Astrocyte (in vitro differentiated cells and primary cell): ENCODE data around the gene GNG12. TPM values are rescaled to one million over a fixed set of nuclear protein-coding genes. Genes with fewer than 3 reads are reported as not detected.
A peak's percentile ranks its signal among the peaks of the same experiment; 100 is the strongest.

Source experiments
- DNase-seq: peaks from one replicate; pipeline ENCODE4 v3.0.0-alpha.2; 2010; ENCODE audit warnings: low read depth
- FAIRE-seq: peaks from 2 replicates; lab custom pipeline; 2011; peaks lifted over from hg19 to GRCh38; lab: Jason Lieb, UNC
- H2AFZ ChIP-seq: 2 replicates; pipeline ENCODE4 v1.6.0; 2012; ENCODE audit warnings: low read depth, low read length, inconsistent platforms
- H3K27ac ChIP-seq: 2 replicates; pipeline ENCODE4 v1.5.1; 2011; ENCODE audit warnings: low read depth, low read length, inconsistent platforms
- H3K27me3 ChIP-seq: 2 replicates; pipeline ENCODE4 v1.6.0; 2011; ENCODE audit warnings: low read length, inconsistent platforms; ENCODE audit not compliant: insufficient read depth
- H3K36me3 ChIP-seq: 2 replicates; pipeline ENCODE4 v1.5.1; 2011; ENCODE audit warnings: low read length, inconsistent platforms; ENCODE audit not compliant: insufficient read depth
- H3K4me1 ChIP-seq: 2 replicates; pipeline ENCODE4 v1.5.1; 2011; ENCODE audit warnings: low read length, inconsistent platforms; ENCODE audit not compliant: insufficient read depth
- H3K4me2 ChIP-seq: 2 replicates; pipeline ENCODE4 v1.6.0; 2012; ENCODE audit warnings: low read length, inconsistent platforms
- H3K4me3 ChIP-seq: 2 replicates; pipeline ENCODE4 v1.5.1; 2011; ENCODE audit warnings: low read depth, mild to moderate bottlenecking, low read length, inconsistent platforms; ENCODE audit not compliant: insufficient read depth
- H3K79me2 ChIP-seq: 2 replicates; pipeline ENCODE4 v1.6.0; 2012; ENCODE audit warnings: mild to moderate bottlenecking, low read length, inconsistent platforms; ENCODE audit not compliant: insufficient read depth
- H3K9ac ChIP-seq: 2 replicates; pipeline ENCODE4 v1.6.0; 2012; ENCODE audit warnings: mild to moderate bottlenecking, low read length, inconsistent platforms
- H3K9me3 ChIP-seq: 2 replicates; pipeline ENCODE4 v1.5.1; 2012; ENCODE audit warnings: low read depth, mild to moderate bottlenecking, low read length, inconsistent platforms; ENCODE audit not compliant: insufficient read depth
- H4K20me1 ChIP-seq: 2 replicates; pipeline ENCODE4 v1.6.0; 2012; ENCODE audit warnings: low read length, inconsistent platforms; ENCODE audit not compliant: insufficient read depth
- H3K27ac Mint-ChIP-seq: one replicate; pipeline ENCODE4 v1.8.0; 2021; ENCODE audit warnings: mild to moderate bottlenecking, mixed read lengths; ENCODE audit not compliant: unreplicated experiment
- H3K27me3 Mint-ChIP-seq: one replicate; pipeline ENCODE4 v1.8.0; 2021; ENCODE audit warnings: low read depth, mixed read lengths; ENCODE audit not compliant: unreplicated experiment
- H3K36me3 Mint-ChIP-seq: one replicate; pipeline ENCODE4 v1.8.0; 2021; ENCODE audit warnings: low read depth, mixed read lengths; ENCODE audit not compliant: unreplicated experiment
- H3K4me1 Mint-ChIP-seq: one replicate; pipeline ENCODE4 v1.8.0; 2021; ENCODE audit warnings: low read depth, mixed read lengths; ENCODE audit not compliant: unreplicated experiment
- H3K4me3 Mint-ChIP-seq: one replicate; pipeline ENCODE4 v1.8.0; 2021; ENCODE audit warnings: mild to moderate bottlenecking, moderate library complexity, mixed read lengths; ENCODE audit not compliant: unreplicated experiment
- H3K9me3 Mint-ChIP-seq: one replicate; pipeline ENCODE4 v1.8.0; 2021; ENCODE audit warnings: mild to moderate bottlenecking, mixed read lengths; ENCODE audit not compliant: unreplicated experiment
- CTCF ChIP-seq: IDR thresholded peaks from 2 replicates; pipeline ENCODE4 v1.5.1; 2011; ENCODE audit warnings: low read depth, mild to moderate bottlenecking, inconsistent platforms, low read length, moderate library complexity; ENCODE audit not compliant: insufficient read depth
- EZH2 ChIP-seq: IDR thresholded peaks from 2 replicates; pipeline ENCODE4 v1.6.1; 2012; ENCODE audit warnings: mild to moderate bottlenecking, low read length, inconsistent platforms; ENCODE audit not compliant: insufficient read depth
- total RNA-seq: library from RNA; stranded (reverse); gene quantifications from 2 replicates; pipeline ENCODE4 v1.2.1, GENCODE V29; 2021

The GNG12 gene
- total RNA-seq, 1 donor from 2014 or later, result 101 TPM

DNA sequence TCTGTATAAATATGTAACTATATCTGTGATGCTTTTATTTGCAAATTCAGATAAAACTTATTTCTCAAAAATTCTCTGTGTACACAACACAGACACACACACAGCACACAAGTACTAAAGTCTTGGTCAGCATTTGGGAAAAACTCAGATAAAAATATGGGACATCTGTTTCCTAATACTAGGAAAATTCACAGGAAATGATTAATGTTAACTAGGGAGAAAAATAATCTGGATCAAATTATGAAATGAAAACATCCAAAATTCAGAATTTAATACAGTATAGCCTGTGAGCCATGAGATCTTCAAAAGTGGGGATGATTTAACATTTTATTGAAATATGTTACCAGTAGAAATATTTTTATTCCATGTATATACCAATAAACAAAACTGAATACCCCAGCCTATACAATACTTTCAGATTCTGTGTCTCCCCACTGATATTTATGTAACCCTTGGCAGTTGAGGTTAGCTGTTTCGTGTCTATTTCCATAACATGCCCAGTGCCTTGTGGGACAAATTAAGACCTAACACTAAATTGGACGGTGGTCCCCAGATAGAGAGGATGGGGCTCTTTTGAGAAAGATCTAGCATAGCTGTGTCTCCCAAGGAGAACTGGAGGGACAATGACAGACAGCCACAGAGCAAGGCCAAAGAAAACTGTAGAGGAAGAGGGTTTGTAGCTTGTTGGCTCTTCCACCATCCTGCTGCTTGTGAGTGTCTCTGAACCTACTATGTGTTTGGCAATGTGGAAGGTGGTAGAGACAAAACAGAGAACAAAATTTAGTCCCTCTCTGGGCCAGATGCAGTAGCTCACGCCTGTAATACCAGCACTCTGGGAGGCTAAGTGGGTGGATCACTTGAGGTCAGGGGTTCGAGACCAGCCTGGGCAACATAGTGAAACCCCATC, 47.2 kb downstream of the GNG12 start:
- Mint-ChIP-seq H3K4me3 (no peak overlapping the region), H3K9me3 (no peaks in the 10 kb centered on the region), H3K27me3 (no peaks in the 10 kb centered on the region), H3K36me3 (peaks cover 2% of the 10 kb centered on the region), H3K27ac (no peak overlapping the region), H3K4me1 (peaks cover 13% of the 10 kb centered on the region)
- no peak for FAIRE-seq
- Histone ChIP-seq H3K27me3 (no peaks in the 10 kb centered on the region), H3K36me3 (no peaks in the 10 kb centered on the region), H3K9me3 (no peaks in the 10 kb centered on the region), H4K20me1 (peaks cover 58% of the 10 kb centered on the region), H3K9ac (no peak overlapping the region), H3K4me1 (peaks cover 23% of the 10 kb centered on the region), H3K4me3 (no peak overlapping the region), H3K79me2 (peaks cover 90% of the 10 kb centered on the region), H3K4me2 (peak overlapping the region; percentile 50), H3K27ac (peak overlapping the region; percentile 6), H2AFZ (no peak overlapping the region)
- TF ChIP-seq EZH2, result no peak
- TF ChIP-seq CTCF, result no peak
- DNase-seq, result no peak

DNA sequence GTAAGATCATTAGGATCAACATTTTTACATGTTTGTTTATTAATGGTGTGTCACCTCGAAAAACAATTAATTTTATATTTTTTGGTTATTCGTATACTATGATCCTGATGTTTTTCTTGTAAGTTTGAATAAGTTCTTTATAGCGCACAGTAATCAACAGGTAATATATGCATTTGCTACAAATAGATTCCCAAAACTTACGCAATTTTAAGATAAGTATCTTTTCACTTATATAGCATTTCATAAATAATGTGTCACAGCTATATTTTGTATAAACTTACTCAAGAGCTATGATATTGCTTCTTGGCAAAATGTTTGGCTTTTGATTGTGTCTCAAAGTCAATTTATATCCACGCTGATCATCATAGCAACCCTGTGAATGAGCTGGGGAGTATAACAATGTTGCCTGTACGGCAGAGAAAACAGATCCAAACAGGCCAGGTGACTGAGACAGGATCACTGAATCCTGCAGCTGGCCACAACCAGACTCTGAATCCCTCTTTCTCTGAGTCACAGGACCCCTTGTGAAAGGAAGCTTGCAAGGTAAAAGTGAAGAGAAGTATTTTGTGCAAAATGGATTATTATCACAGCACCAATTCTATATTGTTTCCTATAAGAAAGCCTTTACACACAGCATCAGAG, 48.6 kb downstream of the GNG12 start:
- peak overlapping the region; percentile 51 for H3K27ac Mint-ChIP-seq
- Histone ChIP-seq H3K4me3 (no peak overlapping the region), H3K79me2 (peaks cover 90% of the 10 kb centered on the region), H3K4me2 (no peak overlapping the region), H3K9me3 (no peaks in the 10 kb centered on the region), H2AFZ (no peak overlapping the region), H4K20me1 (peaks cover 71% of the 10 kb centered on the region), H3K4me1 (peaks cover 20% of the 10 kb centered on the region), H3K36me3 (no peaks in the 10 kb centered on the region), H3K27me3 (no peaks in the 10 kb centered on the region), H3K9ac (no peak overlapping the region), H3K27ac (no peak overlapping the region)
- no peaks in the 10 kb centered on the region for H3K27me3 Mint-ChIP-seq
- FAIRE-seq (no peak), DNase-seq (no peak)
- H3K4me3 Mint-ChIP-seq, result no peak overlapping the region
- H3K9me3 Mint-ChIP-seq, result no peaks in the 10 kb centered on the region
- peaks cover 6% of the 10 kb centered on the region for H3K4me1 Mint-ChIP-seq
- peaks cover 3% of the 10 kb centered on the region for H3K36me3 Mint-ChIP-seq
- TF ChIP-seq EZH2 (no peak), CTCF (no peak)
